K562 (cell line): ENCODE measurements around the gene PRDX1. TPM values are rescaled to one million over a fixed set of nuclear protein-coding genes. Genes with fewer than 3 reads are reported as not detected.

ENCODE experiments used
- BRD9 ChIP-seq: fragments of 450-650 bp; IDR thresholded peaks from 2 replicates; pipeline ENCODE4 v1.6.1; 2018; ENCODE audit warnings: low read depth; ENCODE audit not compliant: partially characterized antibody
- CBX3 ChIP-seq, 2 experiments: IDR thresholded peaks; 1 replicate in 1 of 2; 2 replicates in 1 of 2; pipeline ENCODE4 v1.6.1; 2012; ENCODE audit warnings: inconsistent platforms in 2 of 2, low read length in 2 of 2, borderline replicate concordance in 1 of 2, control low read depth in 1 of 2
- GABPB2 ChIP-seq: fragments of 250-450 bp; sonication (Bioruptor Pico); conservative IDR thresholded peaks from 2 replicates; pipeline ENCODE4 v1.5.1; 2021; ENCODE audit warnings: mild to moderate bottlenecking
- JUNB ChIP-seq: fragments of 450-650 bp; formaldehyde crosslinking; conservative IDR thresholded peaks from 2 replicates; pipeline ENCODE4 v1.4.0; 2020; ENCODE audit warnings: mild to moderate bottlenecking
- MAX ChIP-seq: sonication (generic); formaldehyde crosslinking; IDR thresholded peaks from 2 replicates; pipeline ENCODE4 v1.9.0; 2022; ENCODE audit warnings: mild to moderate bottlenecking, missing genetic modification reagents
- MAZ ChIP-seq, 2 experiments: fragments of 450-650 bp in 1 of 2; sonication (generic) in 1 of 2; formaldehyde crosslinking; IDR thresholded peaks in 1 of 2; conservative IDR thresholded peaks in 1 of 2; 2 replicates each; pipeline versions ENCODE4 v1.4.0 to v1.5.0; 2020; ENCODE audit warnings: mild to moderate bottlenecking in 1 of 2, missing genetic modification reagents in 1 of 2
- NBN ChIP-seq: fragments of 450-650 bp; IDR thresholded peaks from 2 replicates; pipeline ENCODE4 v1.6.1; 2016; ENCODE audit warnings: low read depth, mild to moderate bottlenecking
- PHF20 ChIP-seq: fragments of 450-650 bp; IDR thresholded peaks from 2 replicates; pipeline ENCODE4 v1.6.1; 2018; ENCODE audit not compliant: partially characterized antibody
- PYGO2 ChIP-seq: fragments of 450-650 bp; IDR thresholded peaks from 2 replicates; pipeline ENCODE4 v1.6.1; 2016; ENCODE audit warnings: mild to moderate bottlenecking, missing genetic modification characterization, moderate library complexity, missing compliant biosample characterization
- RREB1 ChIP-seq: fragments of 250-450 bp; sonication (Bioruptor Pico); IDR thresholded peaks from 2 replicates; pipeline ENCODE4 v1.4.0; 2020
- SAP30 ChIP-seq: fragments of 200-600 bp; sonication (generic); IDR thresholded peaks from 2 replicates; pipeline ENCODE4 v1.6.1; 2012; ENCODE audit warnings: borderline replicate concordance, low read depth, mild to moderate bottlenecking, moderate library complexity, low read length, control low read depth, inconsistent platforms; ENCODE audit not compliant: insufficient read depth, poor library complexity, severe bottlenecking
- SFPQ ChIP-seq: fragments of 200-400 bp; formaldehyde crosslinking; IDR thresholded peaks from 2 replicates; pipeline ENCODE4 v1.6.1; 2017; ENCODE audit warnings: mild to moderate bottlenecking, low read depth, low read length, moderate library complexity
- SMARCA4 ChIP-seq: fragments of 450-650 bp; IDR thresholded peaks from 2 replicates; pipeline ENCODE4 v1.6.1; 2016
- SNIP1 ChIP-seq: fragments of 450-650 bp; IDR thresholded peaks from 2 replicates; pipeline ENCODE4 v1.7.1; 2017; ENCODE audit warnings: low read depth, mild to moderate bottlenecking
- TAF1 ChIP-seq: IDR thresholded peaks from 2 replicates; pipeline ENCODE4 v1.6.1; 2011; ENCODE audit warnings: mild to moderate bottlenecking, low read length, moderate library complexity; ENCODE audit not compliant: insufficient read depth, control insufficient read depth, severe bottlenecking; ENCODE audit errors: extremely low read depth
- ZNF561 ChIP-seq: fragments of 450-650 bp; formaldehyde crosslinking; conservative IDR thresholded peaks from 2 replicates; pipeline ENCODE4 v1.4.0; 2020; ENCODE audit warnings: mild to moderate bottlenecking, moderate library complexity
- ZNF766 ChIP-seq: fragments of 200-800 bp; sonication (Bioruptor generic); conservative IDR thresholded peaks from 2 replicates; pipeline ENCODE4 v1.6.1; 2016; ENCODE audit warnings: missing genetic modification characterization, missing compliant biosample characterization
- polyA plus RNA-seq, 8 experiments: library from polyadenylated mRNA; depleted of rRNA in 4 of 8; stranded (reverse) in 5 of 8; unstranded in 3 of 8; fragments of >200 nt; fragmentation: Nextera tagmentation in 2 of 8; fragmentation: Illumina TruSeq in 1 of 8; extraction: Ambion mirVana in 2 of 8; extraction: Trizol in 1 of 8; gene quantifications; 2 replicates each; pipeline versions ENCODE4 v1.2.1 to v1.2.3, GENCODE V29; 2011 to 2014; ENCODE audit warnings: inconsistent platforms in 1 of 8, missing spikeins in 1 of 8
- total RNA-seq, 7 experiments: library from RNA; depleted of rRNA in 6 of 7; stranded (reverse); fragments of >200 nt in 6 of 7; fragmentation: Illumina TruSeq in 2 of 7; extraction: Trizol in 2 of 7; gene quantifications; 2 replicates each; pipeline versions ENCODE4 v1.2.1 to v1.2.3, GENCODE V29; 2011 to 2021; ENCODE audit warnings: low replicate concordance in 1 of 7

The PRDX1 gene
- total and polyA plus RNA-seq, 9 of the 15 experiments (the other 6 are each of a cell fraction or from before 2014, with no cell fraction given), result 748 to 2,388 (median 1,045) TPM

GRCh38 chr1:45521413-45522323, at the start of gene PRDX1 (continued):
- TF ChIP-seq PYGO2 (no peak), MAX (peak; percentile 89), SMARCA4 (peak; percentile 83), ZNF561 (CRISPR knock-in tag) (no peak), MAZ (CRISPR knock-in tag; conservative IDR thresholded peaks at IDR 0.05 in 1 of 2, IDR thresholded peaks at IDR 0.05 in 1 of 2) (peak; percentile 100), TAF1 (peak; percentile 100), SFPQ (no peak), SNIP1 (no peak), ZNF766 (CRISPR knock-in tag) (no peak; the same call in 1 of the 2 replicates), GABPB2 (no peak), JUNB (no peak), RREB1 (CRISPR knock-in tag) (peak; percentile 64; the same call in 1 of the 2 replicates), CBX3 (IDR thresholded peaks at IDR 0.05; ENCODE audit: borderline replicate concordance in 1 of 2, low read length in 2 of 2) (peak in 1 of 2 experiments; percentile 73; a peak in 1 of 3 replicates), SAP30 (peak; percentile 89), BRD9 (no peak), NBN (peak; percentile 82; the same call in 1 of the 2 replicates), PHF20 (peak; percentile 76)
